ENCODE results near the gene EFHD2.

DNA sequence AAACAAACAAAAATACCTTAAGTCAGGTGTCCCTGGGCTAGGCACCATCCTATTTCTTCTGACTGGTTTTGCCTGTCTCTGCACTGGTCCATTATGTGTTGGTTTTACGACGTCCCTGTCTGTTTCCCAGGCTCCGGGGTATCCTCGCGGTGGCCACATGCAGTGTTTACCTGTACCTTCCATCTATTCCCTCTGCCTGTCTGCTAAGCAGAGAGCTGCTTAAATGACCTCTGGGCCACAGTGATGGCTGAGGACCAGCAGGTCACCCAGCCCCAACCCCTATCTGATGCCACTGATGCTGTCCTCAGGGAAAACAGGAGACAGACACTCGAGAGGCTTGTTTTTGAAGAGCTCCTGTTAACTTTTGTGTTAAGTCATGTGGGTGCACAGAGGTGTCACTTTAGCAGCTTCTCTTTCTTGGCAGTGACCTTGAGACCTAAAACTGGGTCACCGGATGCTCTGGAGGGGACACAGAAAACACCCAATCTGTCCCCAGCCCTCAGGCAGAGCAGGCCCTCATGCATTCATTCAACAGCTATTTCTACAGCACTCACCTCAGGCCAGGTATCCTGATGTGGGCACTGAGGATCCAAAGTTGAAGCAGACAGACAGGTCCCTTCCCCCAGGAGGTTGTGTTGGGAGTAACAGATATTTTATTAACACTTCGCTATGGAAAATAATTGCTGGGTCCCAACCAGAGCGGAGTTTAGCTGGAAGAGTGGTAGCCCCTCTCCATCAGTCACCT, 4.4 kb upstream of the EFHD2 start:
- no peak for TF ChIP-seq POLR2A (IDR thresholded peaks at IDR 0.05)
- TF ChIP-seq, protein P1, sequence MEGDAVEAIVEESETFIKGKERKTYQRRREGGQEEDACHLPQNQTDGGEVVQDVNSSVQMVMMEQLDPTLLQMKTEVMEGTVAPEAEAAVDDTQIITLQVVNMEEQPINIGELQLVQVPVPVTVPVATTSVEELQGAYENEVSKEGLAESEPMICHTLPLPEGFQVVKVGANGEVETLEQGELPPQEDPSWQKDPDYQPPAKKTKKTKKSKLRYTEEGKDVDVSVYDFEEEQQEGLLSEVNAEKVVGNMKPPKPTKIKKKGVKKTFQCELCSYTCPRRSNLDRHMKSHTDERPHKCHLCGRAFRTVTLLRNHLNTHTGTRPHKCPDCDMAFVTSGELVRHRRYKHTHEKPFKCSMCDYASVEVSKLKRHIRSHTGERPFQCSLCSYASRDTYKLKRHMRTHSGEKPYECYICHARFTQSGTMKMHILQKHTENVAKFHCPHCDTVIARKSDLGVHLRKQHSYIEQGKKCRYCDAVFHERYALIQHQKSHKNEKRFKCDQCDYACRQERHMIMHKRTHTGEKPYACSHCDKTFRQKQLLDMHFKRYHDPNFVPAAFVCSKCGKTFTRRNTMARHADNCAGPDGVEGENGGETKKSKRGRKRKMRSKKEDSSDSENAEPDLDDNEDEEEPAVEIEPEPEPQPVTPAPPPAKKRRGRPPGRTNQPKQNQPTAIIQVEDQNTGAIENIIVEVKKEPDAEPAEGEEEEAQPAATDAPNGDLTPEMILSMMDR (IDR thresholded peaks at IDR 0.05): no peak
